HG03354 (cell line): ENCODE data around the gene CDKAL1.
A peak's percentile ranks its signal among the peaks of the same experiment; 100 is the strongest.

Experiments
- ATAC-seq: cut with Tn5 transposase; IDR thresholded peaks from one replicate; pipeline ENCODE4 v1.9.1; 2021; ENCODE audit warnings: mild to moderate bottlenecking; ENCODE audit not compliant: unreplicated experiment, poor library complexity, severe bottlenecking

CDKAL1 gene

DNA sequence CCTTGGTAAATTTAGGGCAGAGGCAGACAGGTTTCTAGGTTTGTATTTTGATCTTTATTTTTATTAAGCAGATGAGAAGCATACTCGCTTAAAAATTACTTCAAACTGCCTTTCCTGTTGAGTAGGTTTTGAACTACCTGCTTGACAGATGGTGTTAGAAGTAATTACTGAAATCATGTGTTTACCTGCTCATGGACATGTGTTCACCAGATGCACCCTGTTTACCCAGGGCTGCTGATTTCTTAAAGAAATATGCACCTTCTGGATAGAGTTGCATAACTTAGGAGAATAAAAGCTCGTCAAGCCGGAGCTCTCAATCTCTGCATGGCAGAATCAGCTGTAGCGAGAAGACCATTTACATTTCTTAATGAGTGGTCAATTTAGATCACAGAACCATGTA lies 165.1 kb downstream of the CDKAL1 start:
- no peak for ATAC-seq

DNA sequence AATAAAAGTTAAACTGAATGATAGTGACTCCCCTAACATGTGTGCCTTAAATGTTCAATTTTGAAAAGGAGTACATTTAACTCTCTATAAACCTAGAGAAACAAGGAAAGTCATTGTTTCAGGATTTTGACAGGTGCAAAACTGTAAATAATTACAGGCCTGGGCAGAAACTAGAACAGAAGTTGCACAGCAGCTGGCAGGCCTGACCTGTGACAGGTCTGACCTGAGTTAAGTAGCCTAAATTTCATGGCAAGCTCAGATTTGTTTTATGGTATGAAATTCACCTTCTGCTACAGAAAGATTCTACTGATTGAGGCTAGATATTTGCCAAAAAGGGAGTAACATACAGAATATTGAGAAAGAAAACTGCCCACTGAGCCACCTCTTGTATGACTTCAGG lies 166.1 kb downstream of the CDKAL1 start:
- ATAC-seq = peak; percentile 59

DNA sequence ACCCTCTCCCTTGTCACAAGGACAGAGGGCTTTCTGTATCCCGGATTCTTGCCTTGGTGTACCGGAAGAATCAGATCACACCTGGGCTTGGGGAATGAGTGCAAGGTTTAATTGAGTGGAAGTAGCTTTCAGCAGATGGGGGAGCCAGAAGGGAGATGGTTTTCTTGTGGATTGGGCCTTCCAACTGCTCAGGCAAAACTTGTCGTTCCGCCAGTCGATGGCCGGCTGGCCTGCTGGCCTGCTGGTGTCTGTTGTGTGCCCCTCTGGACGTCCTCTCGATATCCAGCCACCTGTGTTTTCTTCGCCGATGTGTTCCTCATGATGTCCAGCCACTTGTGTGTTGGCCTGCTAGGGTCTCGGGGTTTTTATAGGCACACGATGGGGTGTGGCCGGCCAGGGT lies 168.1 kb downstream of the CDKAL1 start:
- ATAC-seq = no peak

GRCh38 chr6:20703049-20703448 lies 168.8 kb downstream of the CDKAL1 start:
- no peak for ATAC-seq

- no peak for ATAC-seq
Observed at GRCh38 chr6:20704325-20705025, 170.2 kb downstream of the CDKAL1 start.

GRCh38 chr6:20705741-20706140 lies 171.5 kb downstream of the CDKAL1 start:
- no peak for ATAC-seq

- peak; percentile 55 for ATAC-seq
Observed at GRCh38 chr6:20706238-20706938, 172.1 kb downstream of the CDKAL1 start.

- no peak for ATAC-seq
Observed at GRCh38 chr6:20706939-20707485, 172.8 kb downstream of the CDKAL1 start.

GRCh38 chr6:20707870-20708269 lies 173.6 kb downstream of the CDKAL1 start:
- no peak for ATAC-seq

- ATAC-seq = peak; percentile 65
Observed at GRCh38 chr6:20708367-20709124, 174.3 kb downstream of the CDKAL1 start.

DNA sequence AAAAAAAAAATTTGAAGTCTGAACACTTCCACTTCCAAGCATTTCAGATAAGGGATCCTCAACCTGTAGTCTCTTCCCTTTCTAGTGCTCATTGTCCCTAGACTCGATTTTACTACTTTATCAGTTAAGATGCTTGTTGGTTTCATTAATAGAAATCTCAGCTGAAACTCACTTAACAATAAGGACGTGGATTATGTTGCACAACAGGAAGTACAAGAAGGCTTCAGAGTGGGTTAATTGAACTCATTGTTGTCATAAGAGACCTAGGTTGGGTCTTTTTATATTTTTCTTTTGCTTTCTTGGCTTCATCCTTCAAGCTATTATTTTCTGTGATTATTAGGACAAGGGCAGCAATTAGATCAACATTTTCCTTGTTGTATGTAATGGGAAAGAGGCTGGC lies 175.2 kb downstream of the CDKAL1 start:
- ATAC-seq = no peak

DNA sequence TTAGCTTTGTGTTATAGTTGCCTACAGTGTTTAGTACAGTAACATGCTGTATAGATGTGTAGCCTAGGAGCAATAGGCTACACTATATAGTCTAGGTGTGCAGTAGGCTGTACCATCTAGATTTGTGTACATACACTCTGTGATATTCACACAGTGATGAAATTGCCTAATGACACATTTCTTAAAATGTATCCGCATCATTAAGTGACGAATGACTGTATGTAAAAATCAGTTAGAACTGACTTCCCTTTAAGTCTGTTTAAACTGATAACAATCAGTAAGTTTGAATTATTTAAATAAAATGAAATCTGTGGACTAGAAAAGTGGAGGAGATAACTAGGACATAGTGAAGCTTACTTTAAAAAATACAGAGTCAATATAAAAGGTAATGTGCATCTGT lies 176.1 kb downstream of the CDKAL1 start:
- no peak for ATAC-seq

DNA sequence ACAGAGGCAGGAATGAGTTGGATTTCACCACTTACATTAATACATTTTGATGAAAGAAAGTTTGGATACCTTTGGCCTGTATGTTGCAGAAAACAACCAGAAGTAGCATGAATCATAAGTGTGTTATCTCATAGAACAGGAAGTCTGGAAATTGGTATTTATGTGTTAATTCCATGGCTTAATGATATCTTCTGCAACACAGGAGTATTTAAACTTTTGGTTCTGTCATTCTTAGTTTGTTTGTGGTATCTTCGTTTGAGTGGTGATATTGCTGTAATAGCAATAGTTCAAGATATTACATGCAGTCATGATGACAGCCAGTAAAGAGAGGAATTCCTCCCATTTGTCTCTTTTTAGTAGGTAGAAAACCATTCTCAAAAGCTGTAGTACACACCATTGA lies 177.3 kb downstream of the CDKAL1 start:
- ATAC-seq = no peak

DNA sequence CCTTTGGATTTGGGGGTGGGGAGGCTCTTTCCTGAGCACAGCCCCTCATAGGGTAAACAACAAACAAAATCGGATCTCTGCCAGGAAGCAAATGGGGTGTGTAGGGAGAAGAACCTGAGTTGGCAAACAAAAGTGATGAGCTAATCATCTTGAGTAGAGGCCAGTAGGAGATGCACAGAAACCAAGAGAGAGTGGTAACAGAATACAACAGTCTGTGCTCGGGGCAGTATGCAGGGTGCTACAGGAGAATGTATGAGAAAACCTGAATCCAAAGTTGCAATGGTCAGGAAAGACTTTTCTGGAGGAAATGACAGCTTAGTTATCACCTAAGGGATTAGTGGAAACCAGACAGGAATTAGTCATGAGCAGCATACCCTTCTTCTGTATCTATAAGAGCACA lies 177.8 kb downstream of the CDKAL1 start:
- ATAC-seq = no peak

DNA sequence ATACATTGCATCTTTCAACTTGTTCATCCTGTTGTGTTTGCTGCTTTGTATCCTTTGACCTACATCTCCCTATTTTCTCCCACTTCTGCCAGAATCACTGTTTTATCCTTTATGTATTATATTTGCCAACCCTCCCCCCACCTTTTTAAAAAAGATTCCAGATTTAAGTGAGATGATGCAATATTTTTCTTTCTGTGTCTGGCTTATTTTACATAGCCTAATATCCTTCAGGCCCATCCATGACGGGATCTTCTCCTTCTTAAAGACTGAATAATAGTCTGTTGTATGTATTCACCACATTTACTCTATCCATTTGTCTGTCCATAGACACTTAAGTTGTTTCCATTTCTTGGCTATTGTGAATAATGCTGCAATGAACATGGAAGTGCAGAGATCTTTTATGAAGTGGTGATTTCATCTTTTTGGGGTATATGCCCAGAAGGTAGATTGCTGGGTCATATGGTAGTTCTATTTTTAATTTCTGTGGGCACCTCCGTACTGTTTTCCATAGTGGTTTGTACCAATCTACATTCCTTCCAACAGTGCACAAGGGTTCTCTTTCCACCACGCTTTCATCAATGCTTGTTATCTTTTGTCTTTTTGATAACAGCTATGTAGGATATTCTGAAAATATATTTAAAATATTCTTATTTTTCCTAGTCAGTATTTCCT lies 181.0 kb downstream of the CDKAL1 start:
- ATAC-seq = no peak

DNA sequence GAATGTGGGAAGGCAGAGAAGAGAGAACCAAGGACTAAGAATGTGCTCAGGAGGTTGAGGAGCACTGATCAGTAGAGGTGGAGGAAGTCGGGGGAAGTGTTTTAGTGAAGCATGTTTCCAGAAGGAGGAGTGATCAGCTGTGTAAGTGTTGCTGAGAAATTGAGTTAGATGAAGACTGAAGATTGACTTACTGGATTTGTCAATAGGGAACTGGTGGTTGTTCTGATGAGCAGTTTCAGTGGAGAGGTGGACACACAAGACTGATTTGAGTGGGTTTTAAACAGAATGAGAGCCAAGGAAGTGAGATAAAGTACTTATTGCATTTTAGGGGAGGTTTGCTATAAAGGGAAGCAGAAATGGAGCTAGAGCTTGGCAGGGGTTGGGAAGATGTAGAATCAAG lies 182.6 kb downstream of the CDKAL1 start:
- peak; percentile 72 for ATAC-seq

DNA sequence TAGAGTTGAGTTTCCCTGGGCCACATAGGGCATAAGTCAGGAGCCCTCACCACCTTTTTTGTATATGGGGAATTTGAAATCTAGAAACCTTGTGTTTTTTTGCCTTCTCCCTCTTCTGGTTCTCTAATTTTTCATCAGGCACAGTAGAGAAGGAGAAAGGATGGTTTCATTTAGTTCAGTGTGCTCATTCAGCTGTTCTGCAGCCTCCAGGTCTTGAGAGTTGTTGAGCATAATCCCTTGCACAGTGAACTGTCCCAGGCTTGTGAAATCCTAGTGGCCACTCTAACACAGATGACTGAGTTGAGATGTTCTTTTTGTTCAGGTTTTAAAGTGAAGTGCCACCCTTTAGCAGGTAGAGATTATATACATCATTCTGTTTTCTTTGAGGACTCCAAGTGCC lies 183.5 kb downstream of the CDKAL1 start:
- no peak for ATAC-seq

DNA sequence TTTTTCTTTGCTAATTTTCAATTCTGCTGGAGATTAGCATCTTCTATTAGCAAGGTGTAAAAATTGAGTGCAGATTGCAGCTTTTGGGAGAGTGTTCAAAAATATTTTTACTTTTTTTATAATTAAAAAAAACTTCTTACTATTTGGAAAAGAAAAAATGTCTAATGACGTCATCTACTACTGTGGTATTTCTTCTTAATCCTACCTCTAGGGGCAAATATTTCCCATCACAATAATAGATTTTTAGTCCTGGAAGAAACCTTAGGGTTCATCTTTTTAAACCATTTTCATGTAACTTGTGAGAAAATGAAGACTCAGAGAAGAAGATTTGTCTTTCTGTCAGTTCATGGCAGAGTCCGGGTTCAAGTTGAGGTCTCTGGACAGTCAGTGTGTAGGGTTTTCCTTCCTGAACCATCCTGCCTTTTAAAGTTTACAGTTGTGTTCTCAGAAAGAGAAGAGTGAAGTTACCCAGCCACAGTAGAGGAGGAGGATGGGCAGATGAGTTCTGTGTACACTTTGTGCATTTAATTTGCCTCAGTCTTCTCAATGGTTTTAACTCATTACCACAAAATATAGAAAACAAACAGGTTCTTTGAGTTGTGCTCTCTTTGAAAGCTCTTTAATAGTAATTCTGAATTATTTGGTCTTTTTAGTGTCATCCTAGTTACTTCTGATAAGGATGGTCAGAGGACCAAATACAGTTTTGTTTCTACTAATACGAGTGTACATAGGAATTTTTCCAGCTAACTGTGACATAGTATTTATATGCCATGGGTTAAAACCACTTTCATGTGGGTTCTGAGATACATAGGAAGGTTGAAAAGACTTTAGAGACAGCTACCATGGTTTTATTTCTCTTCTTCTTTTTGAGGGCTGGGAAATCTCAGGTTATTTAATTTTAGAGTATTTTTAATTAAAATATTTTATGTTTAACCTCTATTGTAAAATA lies 184.7 kb downstream of the CDKAL1 start:
- no peak for ATAC-seq

DNA sequence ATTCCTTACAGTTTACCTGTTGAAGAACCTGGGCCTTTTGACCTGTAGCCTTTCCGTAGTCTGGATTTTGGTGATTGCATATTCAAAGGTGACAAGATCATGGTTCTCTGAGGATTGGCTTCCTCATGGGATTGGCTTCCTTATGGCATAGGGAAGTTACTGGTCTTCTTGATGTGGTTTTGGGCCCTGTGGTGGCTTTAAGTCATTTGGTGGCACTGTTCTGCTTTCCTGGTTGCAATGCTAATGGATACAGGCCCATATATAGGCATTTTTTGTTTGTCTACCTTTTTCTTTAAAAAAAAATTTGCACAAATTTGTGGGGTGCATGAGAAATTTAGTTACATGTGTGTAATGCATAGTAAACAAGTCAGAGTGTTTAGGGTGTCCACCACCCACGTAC lies 185.7 kb downstream of the CDKAL1 start:
- ATAC-seq = no peak
